Measurements from ENCODE around the gene NUP214.
"Not testable (repeated sequence)": the region's sequence is repeated elsewhere in the genome, so short reads cannot be mapped to it uniquely, and the experiment has no call there.

NUP214 gene

DNA sequence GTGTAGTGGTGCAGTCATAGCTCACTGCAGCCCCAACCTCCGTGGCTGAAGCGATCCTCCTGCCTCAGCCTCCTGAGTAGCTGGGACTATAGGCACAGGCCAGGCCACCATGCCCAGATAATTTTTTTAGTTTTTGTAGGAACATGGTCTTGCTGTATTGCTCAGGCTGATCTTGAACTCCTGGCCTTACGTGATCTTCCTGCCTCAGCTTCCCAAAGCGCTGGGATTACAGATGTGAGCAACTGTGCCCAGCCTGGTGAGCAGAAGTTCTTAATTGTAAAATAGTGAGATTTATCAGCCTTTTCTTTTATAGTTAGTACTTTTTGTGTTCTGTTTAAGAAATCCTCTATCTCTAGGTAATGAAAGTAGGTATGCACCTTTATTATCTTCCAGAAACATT, 42.5 kb downstream of the NUP214 start:
- DNase-seq, result no peak

DNA sequence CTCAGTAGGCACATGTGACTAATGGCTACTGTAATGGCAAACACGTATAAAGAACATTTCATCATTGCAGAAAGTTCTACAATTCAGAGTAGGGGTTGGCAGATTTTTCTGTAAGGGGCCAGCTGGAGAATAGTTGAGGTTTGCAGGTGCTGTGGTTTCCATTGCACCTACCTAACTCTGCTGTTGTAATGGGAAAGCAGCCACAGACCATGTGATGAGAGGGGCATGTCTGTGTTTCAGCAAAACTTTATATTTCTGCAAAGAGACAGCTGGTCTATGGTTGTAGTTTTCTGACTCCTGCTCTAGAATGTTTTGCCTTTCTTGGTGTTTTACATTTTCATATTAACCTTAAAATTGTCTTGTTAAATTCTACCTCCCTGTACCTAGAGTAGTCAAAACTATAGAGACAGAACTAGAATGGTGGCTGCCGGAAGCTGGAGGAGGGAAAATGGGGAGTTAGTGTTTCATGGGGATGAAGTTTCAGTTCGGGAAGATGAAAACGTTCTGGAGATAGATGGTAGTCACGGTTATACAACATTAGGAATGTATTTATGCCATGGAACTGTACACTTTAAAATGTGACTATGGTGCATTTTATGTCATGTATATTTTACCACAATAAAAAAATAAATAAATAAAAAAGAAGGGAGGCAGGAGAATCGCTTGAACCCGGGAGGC, 44.3 kb downstream of the NUP214 start:
- no peak for DNase-seq

DNA sequence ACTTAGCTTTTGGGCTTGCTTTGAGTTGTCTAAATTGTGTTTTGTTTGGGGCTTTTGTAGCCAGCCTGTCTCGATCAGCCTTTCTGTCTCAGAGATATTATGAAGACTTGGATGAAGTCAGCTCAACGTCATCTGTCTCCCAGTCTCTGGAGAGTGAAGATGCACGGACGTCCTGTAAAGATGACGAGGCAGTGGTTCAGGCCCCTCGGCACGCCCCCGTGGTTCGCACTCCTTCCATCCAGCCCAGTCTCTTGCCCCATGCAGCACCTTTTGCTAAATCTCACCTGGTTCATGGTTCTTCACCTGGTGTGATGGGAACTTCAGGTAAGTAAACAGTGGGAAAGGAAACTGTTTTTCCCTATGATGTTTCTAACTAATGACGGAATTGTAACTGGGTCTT, 48.6 kb downstream of the NUP214 start:
- DNase-seq, result no peak

DNA sequence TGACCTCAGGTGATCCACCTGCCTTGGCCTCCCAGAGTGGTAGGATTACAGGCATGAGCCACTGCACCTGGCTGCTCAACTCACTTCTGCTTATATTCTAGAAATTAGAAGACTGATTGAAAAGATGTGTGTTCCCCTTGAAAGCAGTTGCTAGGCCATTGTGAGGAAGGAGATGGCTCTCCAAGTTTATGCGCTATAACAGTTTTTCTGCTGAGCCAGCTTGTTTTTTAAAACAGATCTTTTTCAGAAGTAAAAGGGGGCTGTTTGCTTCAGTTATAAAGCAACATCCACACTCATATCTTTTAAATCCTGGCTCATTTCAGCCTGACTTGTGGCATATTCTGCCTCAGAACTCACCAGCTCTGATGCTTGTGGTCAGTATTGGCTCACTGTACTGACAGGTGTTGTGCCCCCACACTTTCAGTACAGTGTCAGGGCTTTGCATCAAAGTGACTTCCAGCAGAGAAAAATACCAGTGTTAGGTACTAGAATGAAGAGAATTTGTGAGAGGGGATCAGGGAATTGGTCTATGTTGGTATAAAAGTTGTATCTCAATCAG, 49.4 kb downstream of the NUP214 start:
- DNase-seq, result no peak

DNA sequence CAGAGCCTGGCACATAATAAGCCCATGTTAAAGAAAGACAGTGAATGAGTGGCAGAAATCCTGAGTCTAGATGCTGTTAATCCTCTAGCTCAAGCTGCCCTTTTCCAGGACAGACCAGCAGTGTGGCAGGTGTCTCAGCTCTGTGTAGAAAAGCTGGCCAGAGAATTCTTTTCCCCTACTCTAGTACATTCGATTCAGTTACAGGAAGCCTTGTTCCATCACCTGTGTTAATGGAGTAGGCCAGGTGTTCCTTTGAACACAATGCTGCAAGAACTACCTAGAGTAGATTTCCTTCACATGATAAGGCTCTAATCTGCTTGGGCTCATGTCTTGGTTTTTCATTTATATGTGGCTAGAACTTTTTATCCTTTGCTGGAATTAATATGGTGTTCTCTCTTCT, 52.5 kb downstream of the NUP214 start:
- DNase-seq, result no peak

GRCh38 chr9:131178382-131178781, 53.0 kb downstream of the NUP214 start:
- peak; percentile 71 for DNase-seq

DNA sequence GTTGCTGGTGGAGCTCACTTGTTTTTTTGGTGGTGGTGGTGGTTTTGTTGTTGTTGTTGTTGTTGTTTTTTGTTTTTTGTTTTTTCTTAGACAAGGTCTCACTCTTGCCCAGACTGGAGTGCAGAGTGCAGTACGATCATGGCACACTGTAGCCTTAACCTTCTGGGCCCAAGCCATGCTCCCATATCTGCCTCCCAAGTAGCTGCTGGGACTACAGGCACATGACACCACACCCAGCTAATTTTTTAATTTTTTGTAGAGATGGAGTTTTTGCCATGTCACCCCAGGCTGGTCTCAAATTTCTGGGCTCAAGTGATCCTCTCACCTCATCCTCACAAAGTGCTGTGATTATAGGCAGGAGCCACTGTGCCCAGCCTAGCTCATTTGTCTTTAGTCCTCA, 53.5 kb downstream of the NUP214 start:
- DNase-seq, result no peak

- no peak for DNase-seq
These were observed 54.3 kb downstream of the NUP214 start for GRCh38 chr9:131179561-131180219.

GRCh38 chr9:131180454-131180853, 55.1 kb downstream of the NUP214 start:
- DNase-seq, result no peak

DNA sequence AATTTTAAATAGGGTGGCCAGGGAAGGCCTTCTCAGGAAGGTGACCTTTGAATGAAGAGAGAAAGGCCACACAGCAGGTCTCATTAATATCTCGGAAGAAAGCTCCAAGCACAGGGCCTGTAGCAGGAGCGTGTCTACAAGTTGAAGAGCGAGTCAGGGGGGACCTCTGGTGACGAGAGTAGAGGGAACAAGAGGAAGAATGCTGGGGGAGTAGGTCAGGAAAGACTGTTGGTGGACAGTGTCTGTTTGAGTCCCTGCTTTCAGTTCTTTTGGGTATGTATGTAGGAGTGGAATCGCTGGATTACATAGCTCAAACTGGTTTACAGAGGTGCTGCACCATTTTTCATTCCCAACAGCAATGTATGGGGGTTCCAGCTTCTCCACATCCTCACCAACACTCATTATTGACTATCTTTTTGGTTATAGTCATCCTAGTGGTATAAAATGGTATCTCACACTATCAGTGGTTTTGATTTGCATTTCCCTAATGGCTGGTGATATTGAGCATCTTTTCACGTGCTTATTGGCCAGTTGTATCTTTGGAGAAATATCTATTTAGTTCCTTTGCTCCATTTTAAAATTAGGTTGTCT, 55.8 kb downstream of the NUP214 start:
- no peak for DNase-seq

DNA sequence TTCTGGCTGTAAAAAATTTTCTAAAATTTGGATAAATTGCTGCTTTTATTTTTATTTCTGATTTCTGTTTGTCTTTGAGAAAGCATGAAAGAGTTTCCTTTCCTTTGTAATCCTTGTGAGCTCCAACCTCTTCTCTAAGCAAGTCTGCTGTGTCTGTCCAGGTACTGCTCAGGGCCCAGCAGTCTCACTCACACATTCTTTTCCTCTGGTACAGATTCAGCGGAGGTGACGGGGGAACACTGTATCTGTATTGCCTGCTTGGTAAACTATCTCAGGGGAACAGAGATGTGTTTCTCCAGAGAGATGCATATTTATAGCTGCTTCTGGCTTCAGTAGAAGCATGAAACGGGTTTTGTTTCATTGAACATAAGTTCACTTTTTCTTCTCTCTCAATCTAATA, 60.5 kb downstream of the NUP214 start:
- no peak for DNase-seq

GRCh38 chr9:131186622-131187021, 61.2 kb downstream of the NUP214 start:
- DNase-seq, result no peak

- no peak for DNase-seq
These were observed 62.6 kb downstream of the NUP214 start for GRCh38 chr9:131187957-131188356.

- DNase-seq, result no peak
These were observed 63.6 kb downstream of the NUP214 start for GRCh38 chr9:131188976-131189375.

DNA sequence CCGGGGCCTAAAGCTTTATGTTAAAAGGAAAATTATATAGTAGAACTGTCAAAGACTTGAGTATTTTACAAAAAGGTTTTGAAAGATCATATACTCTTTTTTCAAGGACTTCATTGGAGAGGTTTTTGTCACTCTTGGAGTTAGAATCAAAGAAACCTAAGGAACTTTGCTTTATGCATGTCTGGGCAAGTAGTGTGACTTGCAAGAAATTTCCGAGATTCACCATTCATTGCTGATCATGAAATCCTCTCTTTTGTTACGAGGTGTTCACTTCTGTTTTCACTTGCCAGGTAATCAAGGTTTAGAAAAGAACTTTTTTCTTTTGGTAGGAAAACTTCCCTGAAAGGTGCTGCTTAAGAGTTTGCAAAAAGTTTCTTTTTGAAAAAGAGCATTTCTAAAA, 64.8 kb downstream of the NUP214 start:
- DNase-seq, result no peak

- not testable (repeated sequence) for DNase-seq
These were observed 65.6 kb downstream of the NUP214 start for GRCh38 chr9:131191032-131191431.

- no peak for DNase-seq
These were observed 66.5 kb downstream of the NUP214 start for GRCh38 chr9:131191857-131192256.

GRCh38 chr9:131193051-131193450, 67.7 kb downstream of the NUP214 start:
- no peak for DNase-seq

GRCh38 chr9:131194762-131195161, 69.4 kb downstream of the NUP214 start:
- no peak for DNase-seq

- DNase-seq, result no peak
These were observed 72.0 kb downstream of the NUP214 start for GRCh38 chr9:131197160-131197911.

- no peak for DNase-seq
These were observed 72.8 kb downstream of the NUP214 start for GRCh38 chr9:131198041-131198715.

DNA sequence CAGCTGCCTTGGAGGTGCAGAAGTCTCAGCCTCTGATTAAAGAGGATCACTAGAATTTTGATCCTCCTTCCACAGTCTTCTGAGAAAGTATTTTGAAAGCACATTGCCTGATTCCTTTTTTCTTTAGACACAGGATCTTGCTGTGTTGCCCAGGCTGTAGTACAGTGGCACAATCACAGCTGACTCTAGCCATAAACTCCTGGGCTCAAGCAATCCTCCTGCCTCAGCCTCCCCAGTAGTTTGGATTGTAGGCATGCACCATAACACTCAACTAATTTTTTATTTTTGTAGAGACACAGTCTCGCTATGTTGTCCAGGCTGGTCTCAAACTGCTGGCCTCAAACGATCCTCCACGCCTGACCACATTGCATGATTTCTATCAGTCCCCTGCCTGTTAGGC, 76.5 kb downstream of the NUP214 start:
- DNase-seq, result no peak
